Measurements from ENCODE around the gene RSPO4.
"Not testable (repeated sequence)": the region's sequence is repeated elsewhere in the genome, so short reads cannot be mapped to it uniquely, and the experiment has no call there.

The RSPO4 gene
- long read RNA-seq, donor 1 = 0 reads
- long read RNA-seq, donor 2 = 0 reads
- long read RNA-seq, donor 3 = 0 reads
- long read RNA-seq, donor 4 = 0 reads
- long read RNA-seq, donor 5, partial matches to known transcripts = 0 of 1 reads
- long read RNA-seq, donor 5, other reads (novel, unspliced or antisense) = 0 of 1 reads
- long read RNA-seq, donor 6, partial matches to known transcripts = 0 of 1 reads
- long read RNA-seq, donor 6, other reads (novel, unspliced or antisense) = 0 of 1 reads
- long read RNA-seq, donor 7 = 0 reads
- long read RNA-seq, donor 8 = 0 reads

- no peak for DNase-seq
Observed at GRCh38 chr20:1001911-1002681, at the start of gene RSPO4. TSS of gene RSPO4 (minus strand) at chr20:1002311. CDS start at chr20:1002164, 147 bp downstream.

GRCh38 chr20:1050440-1050839 lies 48.3 kb upstream of the RSPO4 start:
- no peak for DNase-seq

GRCh38 chr20:1045860-1046418 lies 43.8 kb upstream of the RSPO4 start:
- DNase-seq = no peak

GRCh38 chr20:1041845-1042390 lies 39.8 kb upstream of the RSPO4 start:
- DNase-seq = no peak

GRCh38 chr20:1038205-1038604 lies 36.1 kb upstream of the RSPO4 start:
- no peak for DNase-seq

GRCh38 chr20:1037039-1037438 lies 34.9 kb upstream of the RSPO4 start:
- DNase-seq = no peak

GRCh38 chr20:1035466-1035865 lies 33.4 kb upstream of the RSPO4 start:
- DNase-seq = no peak

GRCh38 chr20:1034415-1034789 lies 32.3 kb upstream of the RSPO4 start:
- DNase-seq = no peak

- DNase-seq = no peak
Observed at GRCh38 chr20:1033751-1034414, 31.8 kb upstream of the RSPO4 start.

- no peak for DNase-seq
Observed at GRCh38 chr20:1029980-1030379, 27.9 kb upstream of the RSPO4 start.

GRCh38 chr20:1026214-1026613 lies 24.1 kb upstream of the RSPO4 start:
- DNase-seq = not testable (repeated sequence)

GRCh38 chr20:1022871-1023270 lies 20.8 kb upstream of the RSPO4 start:
- DNase-seq = no peak

GRCh38 chr20:1020614-1021013 lies 18.5 kb upstream of the RSPO4 start:
- no peak for DNase-seq

- DNase-seq = no peak
Observed at GRCh38 chr20:1019344-1019743, 17.2 kb upstream of the RSPO4 start.

GRCh38 chr20:1017677-1018076 lies 15.6 kb upstream of the RSPO4 start:
- DNase-seq = no peak

- no peak for DNase-seq
Observed at GRCh38 chr20:1015181-1015580, 13.1 kb upstream of the RSPO4 start.

- no peak for DNase-seq
Observed at GRCh38 chr20:1014471-1014870, 12.4 kb upstream of the RSPO4 start.

- no peak for DNase-seq
Observed at GRCh38 chr20:1013566-1014340, 11.6 kb upstream of the RSPO4 start.

- no peak for DNase-seq
Observed at GRCh38 chr20:1012359-1013168, 10.5 kb upstream of the RSPO4 start.

- DNase-seq = no peak
Observed at GRCh38 chr20:1010659-1011058, 8.5 kb upstream of the RSPO4 start.

GRCh38 chr20:1005452-1006027 lies 3.4 kb upstream of the RSPO4 start:
- no peak for DNase-seq
